Sigmoid colon (tissue), 4 donors: Measurements from ENCODE around the gene RPTOR.

Source experiments
- POLR2A ChIP-seq, 2 donors: fragments of 450-650 bp; IDR thresholded peaks; one replicate each; pipeline ENCODE4 v1.6.1; 2016; ENCODE audit warnings: antibody characterized with exemption in 2 of 2, mild to moderate bottlenecking in 2 of 2, moderate library complexity in 2 of 2
- POLR2AphosphoS5 ChIP-seq, 4 donors: sonication (generic); formaldehyde crosslinking; IDR thresholded peaks; one replicate each; pipeline ENCODE4 v1.6.1; 2017; ENCODE audit warnings: antibody characterized with exemption in 4 of 4
- TF ChIP-seq, protein P1 (sequence below), 4 experiments: fragments of 450-650 bp in 3 of 4; fragments of 200-600 bp in 1 of 4; IDR thresholded peaks; one replicate each; pipeline ENCODE4 v1.5.1; 2016 to 2019; ENCODE audit warnings: antibody characterized with exemption in 4 of 4, mild to moderate bottlenecking in 3 of 4, moderate library complexity in 2 of 4

DNA sequence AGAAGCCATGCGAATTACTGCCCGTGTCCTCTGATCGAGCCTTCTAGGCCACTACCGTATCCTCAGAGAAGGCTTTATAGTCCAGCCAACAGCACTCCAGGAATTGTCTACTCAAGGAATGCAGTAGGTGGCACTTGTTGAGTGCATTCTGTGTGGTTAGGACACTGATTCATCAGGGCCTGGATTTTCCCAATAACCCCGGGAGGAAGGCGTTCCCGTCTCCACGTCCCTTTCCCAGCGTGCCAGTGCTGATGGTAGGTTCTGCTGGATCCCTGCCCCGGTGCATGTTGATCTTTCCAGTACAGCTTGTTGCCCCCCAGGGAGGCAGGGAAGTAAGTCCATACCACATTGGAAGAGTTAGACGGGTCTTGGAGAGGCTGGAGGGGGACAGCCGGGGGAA, 122.2 kb downstream of the RPTOR start:
- TF ChIP-seq POLR2A (IDR thresholded peaks at IDR 0.05) (no peak), POLR2AphosphoS5 (IDR thresholded peaks at IDR 0.05) (no peak)
- TF ChIP-seq, protein P1, sequence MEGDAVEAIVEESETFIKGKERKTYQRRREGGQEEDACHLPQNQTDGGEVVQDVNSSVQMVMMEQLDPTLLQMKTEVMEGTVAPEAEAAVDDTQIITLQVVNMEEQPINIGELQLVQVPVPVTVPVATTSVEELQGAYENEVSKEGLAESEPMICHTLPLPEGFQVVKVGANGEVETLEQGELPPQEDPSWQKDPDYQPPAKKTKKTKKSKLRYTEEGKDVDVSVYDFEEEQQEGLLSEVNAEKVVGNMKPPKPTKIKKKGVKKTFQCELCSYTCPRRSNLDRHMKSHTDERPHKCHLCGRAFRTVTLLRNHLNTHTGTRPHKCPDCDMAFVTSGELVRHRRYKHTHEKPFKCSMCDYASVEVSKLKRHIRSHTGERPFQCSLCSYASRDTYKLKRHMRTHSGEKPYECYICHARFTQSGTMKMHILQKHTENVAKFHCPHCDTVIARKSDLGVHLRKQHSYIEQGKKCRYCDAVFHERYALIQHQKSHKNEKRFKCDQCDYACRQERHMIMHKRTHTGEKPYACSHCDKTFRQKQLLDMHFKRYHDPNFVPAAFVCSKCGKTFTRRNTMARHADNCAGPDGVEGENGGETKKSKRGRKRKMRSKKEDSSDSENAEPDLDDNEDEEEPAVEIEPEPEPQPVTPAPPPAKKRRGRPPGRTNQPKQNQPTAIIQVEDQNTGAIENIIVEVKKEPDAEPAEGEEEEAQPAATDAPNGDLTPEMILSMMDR (IDR thresholded peaks at IDR 0.05), result no peak
